ENCODE data around the gene TBX2. TPM values are rescaled to one million over a fixed set of nuclear protein-coding genes. Genes with fewer than 3 reads are reported as not detected.

TBX2 gene
- total and polyA plus RNA-seq, 2 of the 4 experiments (the other 2 are of a cell fraction) = 20.1 to 64.1 TPM

- Histone ChIP-seq H4K5ac (ENCODE audit: low read depth, low read length) (peak overlapping the region; percentile 40), H3K18ac (ENCODE audit: low read depth, low read length) (peak overlapping the region; percentile 68), H3K14ac (replicated peaks; ENCODE audit: low read depth, low read length) (peak overlapping the region; percentile 64), H3K36me3 (ENCODE audit: control insufficient read depth, insufficient read depth, low read length) (peaks cover 26% of the 10 kb centered on the region), H2BK5ac (ENCODE audit: low read depth, low read length, poor library complexity, severe bottlenecking) (peak overlapping the region; percentile 94), H3K27ac (ENCODE audit: insufficient read depth, low read length) (peak overlapping the region; percentile 91), H4K91ac (ENCODE audit: insufficient read depth, low read depth, low read length) (peak overlapping the region; percentile 92), H2BK15ac (ENCODE audit: low read depth, low read length) (peak overlapping the region; percentile 34; the same call in 1 of the 3 replicates), H3K4ac (ENCODE audit: low read depth, low read length) (peak overlapping the region; percentile 99), H3K9me3 (ENCODE audit: control insufficient read depth, insufficient read depth, low read length) (no peaks in the 10 kb centered on the region), H2BK120ac (ENCODE audit: low read depth, low read length) (peak overlapping the region; percentile 88), H3K4me3 (ENCODE audit: insufficient read depth, low read depth, low read length) (peak overlapping the region; percentile 66), H4K8ac (ENCODE audit: low read depth in 2 of 2, low read length in 2 of 2) (peak overlapping the region; percentile 84 to 95), H3K4me2 (ENCODE audit: low read depth, low read length) (peak overlapping the region; percentile 79), H3K27me3 (ENCODE audit: control insufficient read depth, insufficient read depth, low read length) (no peaks in the 10 kb centered on the region), H3K9ac (ENCODE audit: low read depth, low read length) (peak overlapping the region; percentile 62), H3K23ac (ENCODE audit: low read depth, low read length) (peak overlapping the region; percentile 88), H2AFZ (replicated peaks; ENCODE audit: low read length, poor library complexity) (peak overlapping the region; percentile 98), H3K56ac (ENCODE audit: extremely low read depth, insufficient read depth, low read length) (peak overlapping the region; percentile 62), H2AK5ac (ENCODE audit: low read depth, low read length) (peak overlapping the region; percentile 95), H3K4me1 (ENCODE audit: control insufficient read depth, insufficient read depth, low read length) (peaks cover 45% of the 10 kb centered on the region), H4K20me1 (ENCODE audit: insufficient read depth, low read length) (peaks cover 29% of the 10 kb centered on the region), H2AK9ac (replicated peaks; ENCODE audit: low read depth, low read length, poor library complexity) (peak overlapping the region; percentile 94), H3K9me1 (ENCODE audit: insufficient read depth, low read length) (no peaks in the 10 kb centered on the region; the same call in 1 of the 2 replicates), H2BK20ac (ENCODE audit: low read depth, low read length) (no peak overlapping the region), H3K79me1 (ENCODE audit: low read depth in 1 of 2, low read length in 2 of 2) (peaks cover 9 to 45% of the 10 kb centered on the region in 2 experiments; a peak in 3 of 4 replicates)
- peak; percentile 28 for ATAC-seq (ENCODE audit: low read depth)
- CTCF ChIA-PET = interaction anchor here (0.6 to 1.2 kb wide), 18 partner anchors 9 to 423 kb away, joined by 3 to 6 read pairs (median 3); partner anchors contain the start of gene TBX2
- POLR2A ChIA-PET (ENCODE audit: unreplicated experiment) = interaction anchor here (0.5 to 1.7 kb wide), 6 partner anchors 10 to 691 kb away, joined by 3 to 8 read pairs (median 4); partner anchors contain the start of gene TBX2
- no peak for TF ChIP-seq FOS (IDR thresholded peaks at IDR 0.05; ENCODE audit: low read depth, low read length)
- no peak for TF ChIP-seq RCOR1 (IDR thresholded peaks at IDR 0.05; ENCODE audit: insufficient replicate concordance, low read length)
- peak; percentile 34 for TF ChIP-seq CTCF (conservative IDR thresholded peaks at IDR 0.05; ENCODE audit: low read depth, low read length)
- TF ChIP-seq BHLHE40 (IDR thresholded peaks at IDR 0.05; ENCODE audit: low read depth, low read length) = no peak
- 0 out of 2 replicates have a peak, but pooled peaks have one; percentile 4 for TF ChIP-seq RAD21 (IDR thresholded peaks at IDR 0.05; ENCODE audit: low read length)
- TF ChIP-seq SMC3 (IDR thresholded peaks at IDR 0.05; ENCODE audit: low read depth, low read length) = no peak
- dilution Hi-C loops (cut with HindIII; ENCODE audit: low sequenced_read_pairs, unreplicated experiment) (no loop called here), in situ Hi-C loops (cut with MboI; ENCODE audit: low sequenced_read_pairs) (no loop called here), intact Hi-C loops (cut with micrococcal nuclease) (loop anchor here (1.0 to 5.0 kb wide), 3 partner anchors 140 to 656 kb away; partner anchors contain the start of gene MED13)
- peak; percentile 74 for DNase-seq
- 3% methylated on average over 6 of the region's 75 CpGs; no CpG with 5 or more reads in 1 of the 2 experiments for WGBS, 2 experiments (ENCODE audit: extremely low coverage in 2 of 2, insufficient read length in 1 of 2)
- no TSS peak for BruUV-seq (replicated peaks)
These were observed 11.9 kb downstream of the TBX2 start for GRCh38 chr17:61411261-61412142.
